Astrocyte of the cerebellum (primary cell): ENCODE data around the gene PKDCC.
"Not testable (repeated sequence)": the region's sequence is repeated elsewhere in the genome, so short reads cannot be mapped to it uniquely, and the experiment has no call there.

Experiments used
- DNase-seq: peaks from one replicate; pipeline ENCODE4 v3.0.0-alpha.2; 2011; ENCODE audit warnings: low read depth
- H3K4me3 ChIP-seq: 2 replicates; pipeline ENCODE4 v1.5.1; 2011; ENCODE audit warnings: mild to moderate bottlenecking, low read depth, low read length, moderate library complexity
- in situ Hi-C: cut with HindIII; loops from 2 replicates; pipeline ENCODE4 v1.10.0; 2017; ENCODE audit warnings: low sequenced_read_pairs
- TF ChIP-seq, protein P1 (sequence below): IDR thresholded peaks from 2 replicates; pipeline ENCODE4 v1.5.1; 2012; ENCODE audit warnings: low read length, low read depth, moderate library complexity, mild to moderate bottlenecking; ENCODE audit errors: missing control alignments

Gene PKDCC

DNA sequence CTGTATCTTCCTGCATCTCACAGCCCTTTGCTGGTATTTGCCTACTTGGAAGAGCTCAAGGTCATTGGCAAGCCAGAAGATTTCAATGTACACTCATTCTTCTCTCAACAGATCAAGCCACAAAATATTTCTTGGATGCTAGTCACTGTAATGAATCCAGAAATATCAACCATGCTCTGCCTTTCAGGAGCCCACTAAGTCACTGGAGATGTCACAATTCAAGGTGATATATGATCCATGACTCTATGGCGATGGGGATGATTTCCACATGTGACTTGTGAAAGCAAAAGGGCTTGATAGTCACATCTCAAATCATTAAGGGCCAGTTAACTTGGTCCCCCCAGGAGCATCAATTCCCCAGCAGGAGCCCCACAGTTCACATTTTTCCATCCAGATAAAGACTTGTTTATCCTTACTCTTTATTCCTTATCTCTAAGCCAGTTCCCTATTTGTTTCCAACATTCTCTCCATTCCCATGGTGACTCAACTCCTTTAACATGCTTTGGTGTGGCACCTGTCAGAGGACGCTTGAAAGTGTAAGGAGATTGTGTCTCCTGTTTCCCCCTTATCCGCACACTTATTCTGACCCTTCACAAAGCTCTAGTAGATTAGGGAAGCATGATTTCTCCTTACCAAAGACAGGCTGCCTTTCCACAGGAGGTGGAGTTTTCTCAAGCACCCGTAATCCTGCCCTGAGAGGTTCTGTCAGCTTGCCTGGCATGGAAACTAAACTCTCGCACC lies 15.8 kb downstream of the PKDCC start:
- DNase-seq: no peak
- no peak overlapping the region for H3K4me3 ChIP-seq
- in situ Hi-C loops: no loop called here
- TF ChIP-seq, protein P1, sequence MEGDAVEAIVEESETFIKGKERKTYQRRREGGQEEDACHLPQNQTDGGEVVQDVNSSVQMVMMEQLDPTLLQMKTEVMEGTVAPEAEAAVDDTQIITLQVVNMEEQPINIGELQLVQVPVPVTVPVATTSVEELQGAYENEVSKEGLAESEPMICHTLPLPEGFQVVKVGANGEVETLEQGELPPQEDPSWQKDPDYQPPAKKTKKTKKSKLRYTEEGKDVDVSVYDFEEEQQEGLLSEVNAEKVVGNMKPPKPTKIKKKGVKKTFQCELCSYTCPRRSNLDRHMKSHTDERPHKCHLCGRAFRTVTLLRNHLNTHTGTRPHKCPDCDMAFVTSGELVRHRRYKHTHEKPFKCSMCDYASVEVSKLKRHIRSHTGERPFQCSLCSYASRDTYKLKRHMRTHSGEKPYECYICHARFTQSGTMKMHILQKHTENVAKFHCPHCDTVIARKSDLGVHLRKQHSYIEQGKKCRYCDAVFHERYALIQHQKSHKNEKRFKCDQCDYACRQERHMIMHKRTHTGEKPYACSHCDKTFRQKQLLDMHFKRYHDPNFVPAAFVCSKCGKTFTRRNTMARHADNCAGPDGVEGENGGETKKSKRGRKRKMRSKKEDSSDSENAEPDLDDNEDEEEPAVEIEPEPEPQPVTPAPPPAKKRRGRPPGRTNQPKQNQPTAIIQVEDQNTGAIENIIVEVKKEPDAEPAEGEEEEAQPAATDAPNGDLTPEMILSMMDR: no peak

DNA sequence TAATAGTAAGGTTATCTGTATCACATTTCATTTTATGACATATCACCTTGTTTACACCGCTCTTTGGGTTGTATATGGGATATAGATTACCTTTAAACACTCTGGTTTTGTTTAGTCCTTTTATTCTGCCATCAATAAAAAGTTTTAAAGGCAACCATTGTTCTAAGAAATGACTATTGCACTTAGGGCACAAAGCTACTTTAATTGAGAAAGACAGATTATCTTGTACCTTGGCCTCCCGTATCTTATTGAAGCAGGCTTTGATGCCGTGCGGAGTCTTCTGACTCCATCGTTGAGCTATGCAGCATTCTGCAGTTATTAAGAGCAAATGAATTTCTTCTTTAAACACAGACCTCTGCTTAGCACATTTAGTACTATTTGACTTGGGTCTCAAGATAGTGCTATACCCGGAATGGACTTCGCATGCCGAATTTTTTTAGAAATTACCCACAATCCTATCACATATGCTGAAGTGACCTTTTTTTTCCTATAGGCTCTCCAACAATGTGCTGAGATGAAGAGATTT lies 16.7 kb downstream of the PKDCC start:
- no peak overlapping the region for H3K4me3 ChIP-seq
- no peak for DNase-seq
- in situ Hi-C loops: no loop called here
- TF ChIP-seq, protein P1: no peak

DNA sequence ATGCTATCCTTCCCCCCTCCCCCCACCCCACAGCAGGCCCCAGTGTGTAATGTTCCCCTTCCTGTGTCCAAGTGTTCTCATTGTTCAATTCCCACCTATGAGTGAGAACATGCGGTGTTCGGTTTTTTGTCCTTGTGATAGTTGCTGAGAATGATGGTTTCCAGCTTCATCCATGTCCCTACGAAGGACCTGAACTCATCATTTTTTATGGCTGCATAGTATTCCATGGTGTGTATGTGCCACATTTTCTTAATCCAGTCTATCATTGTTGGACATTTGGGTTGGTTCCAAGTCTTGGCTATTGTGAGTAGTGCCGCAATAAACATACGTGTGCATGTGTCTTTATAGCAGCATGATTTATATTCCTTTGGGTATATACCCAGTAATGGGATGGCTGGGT lies 17.9 kb downstream of the PKDCC start:
- H3K4me3 ChIP-seq, DNase-seq, in situ Hi-C loops: not testable (repeated sequence)

DNA sequence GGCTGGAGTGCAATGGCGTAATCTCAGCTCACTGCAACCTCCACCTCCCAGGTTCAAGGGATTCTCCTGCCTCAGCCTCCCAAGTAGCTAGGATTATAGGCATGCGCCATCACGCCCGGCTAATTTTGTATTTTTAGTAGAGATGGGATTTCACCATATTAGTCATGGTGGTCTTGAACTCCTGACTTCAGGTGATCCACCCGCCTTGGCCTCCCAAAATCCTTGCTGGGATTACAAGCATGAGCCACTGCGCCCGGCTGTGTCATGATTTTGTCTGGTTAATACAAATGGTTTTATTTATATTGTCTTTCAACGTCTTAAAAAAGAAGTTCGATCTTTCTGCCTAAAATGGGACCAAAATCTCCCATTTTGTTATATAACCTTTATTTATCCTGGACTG lies 19.2 kb downstream of the PKDCC start:
- DNase-seq, in situ Hi-C loops, H3K4me3 ChIP-seq: not testable (repeated sequence)

DNA sequence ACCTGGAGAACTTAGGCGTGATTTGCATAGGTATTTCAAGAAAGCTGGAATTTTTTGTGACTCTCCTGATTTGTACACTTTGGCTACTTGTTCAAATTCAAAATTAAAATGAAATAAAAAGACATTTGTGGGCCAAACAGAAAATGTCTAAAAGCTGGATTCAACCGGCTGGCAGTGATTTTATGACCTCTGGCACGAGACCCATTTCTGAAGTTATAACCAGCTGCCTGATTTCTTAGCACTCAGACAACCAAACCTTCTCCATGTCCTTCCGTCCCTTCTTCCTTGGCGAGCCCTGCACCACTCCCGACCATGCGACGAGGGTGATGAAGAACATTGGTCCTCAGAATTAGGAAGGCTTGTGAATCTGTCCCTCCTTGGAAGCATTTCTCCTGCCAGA lies 19.7 kb downstream of the PKDCC start:
- H3K4me3 ChIP-seq: no peak overlapping the region
- in situ Hi-C loops: no loop called here
- TF ChIP-seq, protein P1: no peak
- DNase-seq: no peak

DNA sequence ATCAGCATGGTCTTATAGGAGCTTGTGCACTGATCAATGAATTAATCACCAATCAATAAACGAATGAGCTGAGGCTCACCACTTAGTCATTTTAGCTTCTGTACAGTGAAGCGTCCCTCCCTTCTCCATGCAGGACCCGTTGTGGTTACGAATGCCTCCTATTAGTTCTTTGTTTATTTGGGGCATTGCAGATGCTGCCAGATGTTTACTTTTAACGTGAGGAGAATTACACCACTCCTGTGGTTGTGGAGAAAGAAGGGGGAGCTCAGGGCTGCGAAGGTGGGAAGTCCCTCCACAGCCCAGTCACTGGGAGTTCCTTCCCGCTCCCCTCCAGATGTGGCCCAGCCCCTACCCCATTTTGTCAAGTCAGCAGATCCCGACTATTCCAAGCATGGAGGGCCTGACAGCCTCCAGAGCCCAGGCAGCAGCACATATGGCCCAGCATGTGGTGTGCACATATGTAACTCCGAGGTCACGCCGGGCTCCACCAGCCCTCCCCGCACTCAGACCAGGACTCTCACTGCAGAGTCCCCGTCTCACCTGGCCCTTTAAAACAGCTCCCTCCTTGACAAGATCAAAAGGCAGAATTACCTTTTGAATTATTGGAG lies 20.9 kb downstream of the PKDCC start:
- no peak overlapping the region for H3K4me3 ChIP-seq
- in situ Hi-C loops: no loop called here
- TF ChIP-seq, protein P1: no peak
- no peak for DNase-seq

DNA sequence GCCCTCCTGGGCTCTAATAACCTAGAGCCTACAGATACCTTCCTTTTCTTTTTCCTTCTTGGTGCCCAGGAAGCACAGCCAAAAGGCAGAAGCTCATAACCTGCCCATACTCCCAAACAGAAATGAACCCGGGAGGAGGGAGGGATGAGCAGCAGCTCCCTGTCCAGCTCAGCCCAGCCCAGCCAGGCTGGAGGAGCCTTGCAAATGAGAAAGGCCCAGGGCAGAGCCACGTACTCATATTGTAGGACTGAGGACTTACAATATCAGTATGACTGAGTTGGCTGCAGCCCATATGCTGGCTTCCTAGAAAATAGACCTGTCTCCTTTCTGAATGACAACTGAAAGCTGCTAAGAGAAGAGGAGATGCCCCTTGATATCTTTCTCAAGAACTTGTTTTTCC lies 21.7 kb downstream of the PKDCC start:
- TF ChIP-seq, protein P1: no peak
- DNase-seq: no peak
- in situ Hi-C loops: no loop called here
- H3K4me3 ChIP-seq: no peak overlapping the region
